Measurements from ENCODE around the gene PKN3. TPM values are rescaled to one million over a fixed set of nuclear protein-coding genes. Genes with fewer than 3 reads are reported as not detected.
"Not testable (repeated sequence)": the region's sequence is repeated elsewhere in the genome, so short reads cannot be mapped to it uniquely, and the experiment has no call there.

The PKN3 gene
- polyA plus RNA-seq, 3 donors: 13.0 to 14.9 (median 13.7) TPM

DNA sequence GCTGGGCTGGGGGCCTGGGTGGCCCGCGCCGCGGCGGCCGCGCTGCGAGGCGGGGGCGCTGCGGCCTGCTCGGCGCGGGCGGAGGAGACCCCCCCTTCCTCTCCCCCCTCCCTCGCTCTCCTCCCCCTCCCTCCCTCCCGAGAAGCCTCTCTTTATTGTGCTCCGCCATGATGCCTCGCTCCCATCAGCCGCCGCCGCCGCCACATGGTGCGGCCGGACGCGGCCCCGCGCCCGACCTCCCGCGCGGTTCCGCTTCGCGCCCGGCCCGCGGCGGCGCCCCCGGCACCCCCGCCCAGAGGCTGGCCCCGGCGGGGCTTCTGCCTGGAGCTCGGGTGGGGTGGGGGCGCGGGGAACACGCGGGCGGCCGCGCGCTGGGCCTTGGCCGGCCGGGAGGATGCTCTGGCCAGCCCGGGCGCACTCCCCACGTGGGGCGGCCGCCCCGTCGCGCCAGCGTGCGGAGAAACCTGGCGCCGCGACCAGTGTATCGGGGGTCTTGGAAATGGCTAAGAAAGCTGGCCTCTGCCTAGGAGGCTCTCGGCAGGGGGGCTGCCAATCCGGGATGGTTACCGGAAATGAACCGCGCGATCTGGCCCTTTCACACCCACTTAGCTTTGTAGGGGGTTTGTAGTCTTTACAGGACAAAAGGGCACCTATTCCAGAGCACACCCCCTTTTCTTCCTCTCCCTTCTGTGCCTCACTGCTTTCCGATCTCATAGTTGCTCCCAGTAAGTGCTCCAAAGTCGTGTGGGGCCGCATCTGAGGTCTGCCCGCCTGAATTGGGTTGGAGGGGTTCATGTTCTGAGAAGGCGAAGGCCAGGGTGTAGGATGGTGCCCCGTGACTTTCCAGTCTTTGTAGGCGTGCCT, 12.3 kb upstream of the PKN3 start:
- DNase-seq: peak; percentile 40

- no peak for DNase-seq
These were observed 11.6 kb upstream of the PKN3 start for GRCh38 chr9:128690684-128691034.

GRCh38 chr9:128693738-128694137, 8.6 kb upstream of the PKN3 start:
- DNase-seq: not testable (repeated sequence)

DNA sequence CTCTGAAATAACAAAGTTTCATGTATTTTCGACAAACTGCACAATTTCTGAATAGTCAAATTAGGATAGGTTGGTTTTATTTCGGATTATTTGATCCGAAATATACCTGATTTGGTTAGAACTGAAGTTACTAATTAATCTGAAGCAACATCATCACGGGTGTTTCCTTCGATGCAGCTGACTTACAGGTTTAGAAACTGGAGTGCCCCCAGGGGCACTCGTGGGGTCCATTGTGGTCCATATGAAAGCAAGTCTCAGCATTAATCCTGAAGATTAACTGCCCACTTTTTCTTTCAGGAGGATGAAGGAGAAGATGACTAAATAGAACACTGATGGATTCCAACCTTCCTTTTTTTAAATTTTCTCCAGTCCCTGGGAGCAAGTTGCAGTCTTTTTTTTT, 8.0 kb upstream of the PKN3 start:
- no peak for DNase-seq

DNA sequence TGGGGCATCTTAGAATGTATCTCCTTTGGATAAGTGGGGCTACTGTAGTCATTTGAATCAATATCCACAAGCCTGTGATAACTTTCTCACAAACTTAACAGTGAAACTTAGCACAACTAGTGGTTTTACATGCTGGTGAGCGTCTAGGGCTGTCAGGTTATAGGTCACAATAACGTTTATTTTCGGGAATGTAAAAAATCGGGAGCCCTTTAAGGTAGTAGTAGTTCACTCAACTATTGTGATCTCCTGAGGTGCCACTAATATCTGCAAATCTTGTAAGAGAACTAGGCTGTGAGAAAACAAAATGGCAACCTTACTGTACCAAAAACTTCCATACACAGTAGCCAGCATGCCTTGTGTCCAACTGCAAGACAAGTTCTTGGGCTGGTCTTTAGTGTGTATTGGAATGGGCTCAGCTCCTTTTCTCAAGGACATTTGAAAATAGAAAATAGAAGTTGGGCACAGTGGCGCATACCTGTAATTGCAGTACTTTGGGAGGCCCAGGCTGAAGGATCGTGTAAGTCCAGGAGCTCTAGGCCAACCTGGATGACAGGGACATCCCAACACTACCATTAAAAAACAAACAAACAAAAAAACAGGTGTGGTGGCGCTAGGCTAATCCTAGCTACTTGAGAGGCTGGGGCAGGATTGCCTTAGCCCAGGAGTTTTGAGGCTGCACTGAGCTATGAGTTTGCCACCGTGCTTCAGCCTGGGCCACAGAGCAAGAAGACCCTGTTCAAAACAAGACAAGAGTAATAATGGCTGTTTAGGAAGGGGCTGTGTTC, 5.2 kb upstream of the PKN3 start:
- no peak for DNase-seq

DNA sequence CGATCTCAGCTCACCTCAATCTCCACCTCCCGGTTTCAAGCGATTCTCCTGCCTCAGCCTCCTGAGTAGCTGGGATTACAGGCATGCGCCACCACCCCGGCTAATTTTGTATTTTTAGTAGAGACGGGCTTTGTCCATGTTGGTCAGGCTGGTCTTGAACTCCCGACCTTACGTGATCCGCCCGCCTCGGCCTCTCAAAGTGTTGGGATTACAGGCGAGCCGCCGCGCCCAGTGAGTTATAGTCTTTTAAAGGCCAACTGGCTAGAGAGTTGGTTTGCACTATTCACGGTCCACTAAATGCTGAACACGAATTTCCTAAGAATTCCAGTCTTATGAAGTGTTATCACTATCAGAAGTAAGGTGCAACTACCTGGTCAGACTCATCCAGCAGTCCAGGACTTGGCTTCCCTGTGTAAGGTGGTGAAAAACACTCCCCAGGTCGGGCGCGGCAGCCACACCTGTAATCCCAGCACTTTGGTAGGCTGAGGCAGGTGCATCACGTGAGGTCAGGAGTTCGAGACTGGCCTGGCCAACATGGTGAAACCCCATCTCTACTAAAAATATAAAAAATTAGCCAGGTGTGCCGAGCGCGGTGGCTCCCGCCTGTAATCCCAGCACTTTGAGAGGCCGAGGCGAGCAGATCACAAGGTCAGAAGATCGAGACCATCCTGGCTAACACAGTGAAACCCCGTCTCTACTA, 3.1 kb upstream of the PKN3 start:
- DNase-seq: not testable (repeated sequence)

GRCh38 chr9:128701227-128701854, 962 bp upstream of the PKN3 start:
- DNase-seq: no peak

- DNase-seq: no peak
These were observed 779 bp downstream of the PKN3 start for GRCh38 chr9:128702949-128703615.

DNA sequence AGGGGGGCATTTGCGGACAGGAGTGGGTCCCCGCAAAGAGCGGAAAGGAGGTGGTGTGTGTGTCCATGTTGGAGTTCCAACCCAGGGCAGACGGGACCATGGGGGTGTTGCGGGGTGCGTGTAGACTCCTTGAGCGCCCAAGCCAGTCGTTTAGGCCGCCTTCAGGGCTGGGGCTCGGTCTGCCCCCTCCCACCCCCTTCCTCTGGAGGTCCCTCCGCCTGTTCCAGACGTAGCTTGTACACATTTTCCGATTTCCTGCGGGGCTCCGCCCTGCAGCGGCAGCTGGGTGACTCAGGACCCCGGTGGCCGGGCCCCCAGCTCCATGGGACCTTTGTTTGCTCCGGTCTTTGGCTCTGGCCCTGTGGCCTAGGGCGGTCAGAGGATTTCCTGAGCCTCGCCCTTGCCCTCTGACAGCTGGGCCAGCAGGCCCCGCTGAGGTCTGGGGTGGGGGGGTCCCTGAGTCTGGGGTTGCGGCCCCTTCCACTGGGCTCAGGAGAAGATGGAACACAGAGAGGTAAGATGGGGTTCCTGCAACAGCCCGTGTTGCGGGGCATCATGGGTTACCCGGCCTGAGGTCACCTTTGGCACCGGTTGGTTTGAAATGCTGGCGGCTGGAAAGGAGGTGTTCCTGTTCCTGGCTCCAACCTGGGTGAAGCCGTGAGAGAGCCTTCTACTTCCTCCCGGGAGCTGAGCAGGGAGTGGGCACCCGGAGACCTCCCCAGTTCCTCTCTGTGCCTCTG, 1.5 kb downstream of the PKN3 start:
- DNase-seq: no peak

- DNase-seq: no peak
These were observed 2.0 kb downstream of the PKN3 start for GRCh38 chr9:128704356-128704670.

DNA sequence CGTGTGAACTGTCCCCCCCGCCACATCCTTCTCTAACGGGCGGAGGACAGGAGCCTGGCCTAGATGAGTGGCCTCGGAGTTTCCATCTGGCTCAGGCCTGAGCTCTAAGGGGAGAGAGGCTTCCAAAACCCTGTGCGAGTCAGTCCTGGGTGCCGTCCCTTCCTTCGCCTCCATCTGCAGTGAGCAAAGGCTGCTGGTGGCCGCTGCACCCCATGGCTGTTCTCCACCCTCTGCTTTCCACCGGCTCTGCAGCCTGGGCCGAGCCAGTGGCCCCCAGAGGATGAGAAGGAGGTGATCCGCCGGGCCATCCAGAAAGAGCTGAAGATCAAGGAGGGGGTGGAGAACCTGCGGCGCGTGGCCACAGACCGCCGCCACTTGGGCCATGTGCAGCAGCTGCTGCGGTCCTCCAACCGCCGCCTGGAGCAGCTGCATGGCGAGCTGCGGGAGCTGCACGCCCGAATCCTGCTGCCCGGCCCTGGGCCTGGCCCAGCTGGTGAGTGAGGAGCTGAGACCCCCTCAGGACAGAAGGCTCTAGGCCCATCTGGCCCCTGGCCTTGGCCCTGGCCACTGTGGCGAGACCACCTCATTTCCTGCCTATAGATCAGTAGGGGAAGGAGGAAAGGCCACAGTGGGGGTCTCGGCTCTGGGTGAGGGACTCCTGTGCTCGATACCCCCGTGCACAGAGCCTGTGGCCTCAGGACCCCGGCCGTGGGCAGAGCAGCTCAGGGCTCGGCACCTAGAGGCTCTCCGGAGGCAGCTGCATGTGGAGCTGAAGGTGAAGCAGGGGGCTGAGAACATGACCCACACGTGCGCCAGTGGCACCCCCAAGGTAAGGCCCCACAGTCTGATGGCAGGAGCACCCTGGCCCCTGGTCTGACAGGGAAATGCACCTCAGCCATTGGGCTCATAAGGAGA, 3.0 kb downstream of the PKN3 start:
- no peak for DNase-seq

DNA sequence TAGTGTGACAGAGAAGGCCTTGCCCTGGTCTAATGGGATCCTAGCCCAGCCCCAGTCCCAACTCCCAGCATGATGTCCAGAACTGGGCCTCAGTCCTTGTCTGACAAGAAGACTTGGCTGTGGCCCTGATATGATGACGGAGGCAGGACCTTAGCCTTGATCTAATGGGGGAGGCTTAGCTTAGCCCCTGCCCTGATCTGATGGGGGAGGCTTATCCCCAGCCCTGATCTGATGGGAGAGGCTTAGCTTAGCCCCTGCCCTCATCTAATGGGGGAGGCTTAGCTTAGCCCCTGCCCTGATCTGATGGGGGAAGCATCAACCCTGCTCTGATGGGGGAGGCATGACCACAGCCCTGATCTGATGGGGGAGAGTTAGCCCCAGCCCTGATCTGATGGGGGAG, 3.7 kb downstream of the PKN3 start:
- DNase-seq: no peak

GRCh38 chr9:128706671-128707381, 4.5 kb downstream of the PKN3 start:
- DNase-seq: no peak

GRCh38 chr9:128707446-128707845, 5.1 kb downstream of the PKN3 start:
- no peak for DNase-seq

- DNase-seq: no peak
These were observed 10.4 kb downstream of the PKN3 start for GRCh38 chr9:128712451-128713410.

- no peak for DNase-seq
These were observed 11.1 kb downstream of the PKN3 start for GRCh38 chr9:128713411-128713780.

DNA sequence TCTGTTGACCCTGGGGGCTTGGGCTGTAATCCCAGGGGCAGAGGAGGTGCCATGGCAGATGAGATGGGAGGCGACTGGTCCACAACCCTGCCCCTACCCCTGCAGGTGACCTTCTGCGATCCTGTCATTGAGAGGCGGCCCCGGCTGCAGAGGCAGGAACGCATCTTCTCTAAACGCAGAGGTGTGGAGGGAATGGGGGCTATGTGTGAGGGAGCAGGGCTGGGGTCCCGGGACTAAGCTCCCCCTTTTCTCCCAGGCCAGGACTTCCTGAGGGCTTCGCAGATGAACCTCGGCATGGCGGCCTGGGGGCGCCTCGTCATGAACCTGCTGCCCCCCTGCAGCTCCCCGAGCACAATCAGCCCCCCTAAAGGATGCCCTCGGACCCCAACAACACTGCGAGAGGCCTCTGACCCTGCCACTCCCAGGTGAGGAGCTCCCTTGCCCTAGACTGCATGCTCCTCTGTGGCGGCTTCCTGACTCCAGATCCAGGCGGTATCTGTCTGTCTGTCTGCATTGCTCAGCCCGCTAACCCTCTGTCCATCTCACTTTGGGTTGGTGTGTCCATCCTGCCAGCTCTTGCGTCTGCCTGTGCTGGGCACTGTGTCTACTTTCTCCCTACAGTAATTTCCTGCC, 11.8 kb downstream of the PKN3 start:
- no peak for DNase-seq
